GM10847 (cell line): ENCODE measurements around the gene STKLD1.

Experiments used
- POLR2A ChIP-seq: IDR thresholded peaks from 2 replicates; pipeline ENCODE4 v1.6.1; 2011; ENCODE audit not compliant: insufficient read length; ENCODE audit errors: extremely low read depth

The STKLD1 gene

DNA sequence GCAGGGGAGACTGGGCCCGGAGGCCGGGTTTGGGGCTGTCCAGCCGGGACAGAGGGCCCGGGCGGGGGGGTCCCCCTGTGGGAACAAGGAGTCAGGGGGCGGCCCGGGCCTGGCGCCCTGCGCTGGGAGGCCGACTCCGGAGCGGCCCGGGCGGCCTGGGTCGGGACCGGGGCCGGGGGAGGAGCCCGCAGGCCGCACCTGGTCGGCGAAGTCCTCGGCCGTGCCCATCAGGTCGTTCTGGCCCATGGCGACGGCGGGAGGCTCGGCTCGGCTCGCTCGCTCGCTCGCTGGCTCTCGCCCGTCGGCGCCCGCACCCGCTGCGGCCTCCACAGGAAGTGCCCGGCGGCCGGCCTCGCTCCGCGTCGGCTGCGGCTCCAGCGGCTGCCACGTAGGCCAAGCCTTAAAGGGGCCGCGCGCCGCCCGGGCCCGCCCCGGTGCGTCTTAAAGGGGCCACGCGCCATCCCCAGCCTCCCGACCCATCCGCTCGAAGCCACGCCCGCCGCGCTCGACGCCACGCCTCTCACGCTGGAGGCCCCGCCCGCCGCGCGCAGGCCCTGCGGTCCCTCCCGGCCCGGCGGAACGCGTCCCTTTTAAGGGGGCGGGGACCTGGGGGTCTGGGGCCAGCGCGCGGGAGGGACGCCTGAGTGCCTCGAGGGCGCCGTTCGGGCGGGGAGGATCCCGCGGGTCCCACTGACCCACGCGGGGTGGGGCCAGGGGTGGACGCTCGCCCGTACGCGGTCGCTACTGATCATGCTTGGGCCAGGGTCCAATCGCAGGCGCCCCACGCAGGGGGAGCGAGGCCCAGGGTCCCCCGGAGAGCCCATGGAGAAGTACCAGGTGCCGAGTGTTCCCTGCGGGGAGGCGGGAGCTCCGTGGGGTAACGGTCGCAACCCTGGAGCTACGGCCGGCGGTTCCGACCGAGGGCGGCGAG, at the start of gene STKLD1, which contains the start of gene SURF4:
TSS of gene STKLD1 (plus strand) at position 643 of the 931 bp plus-strand sequence. CDS start at position 751, 108 bp downstream.
TSS of gene SURF4 (minus strand) at position 337 of the 931 bp plus-strand sequence. CDS start at position 246, 91 bp downstream.
- peak; percentile 87 for TF ChIP-seq POLR2A

DNA sequence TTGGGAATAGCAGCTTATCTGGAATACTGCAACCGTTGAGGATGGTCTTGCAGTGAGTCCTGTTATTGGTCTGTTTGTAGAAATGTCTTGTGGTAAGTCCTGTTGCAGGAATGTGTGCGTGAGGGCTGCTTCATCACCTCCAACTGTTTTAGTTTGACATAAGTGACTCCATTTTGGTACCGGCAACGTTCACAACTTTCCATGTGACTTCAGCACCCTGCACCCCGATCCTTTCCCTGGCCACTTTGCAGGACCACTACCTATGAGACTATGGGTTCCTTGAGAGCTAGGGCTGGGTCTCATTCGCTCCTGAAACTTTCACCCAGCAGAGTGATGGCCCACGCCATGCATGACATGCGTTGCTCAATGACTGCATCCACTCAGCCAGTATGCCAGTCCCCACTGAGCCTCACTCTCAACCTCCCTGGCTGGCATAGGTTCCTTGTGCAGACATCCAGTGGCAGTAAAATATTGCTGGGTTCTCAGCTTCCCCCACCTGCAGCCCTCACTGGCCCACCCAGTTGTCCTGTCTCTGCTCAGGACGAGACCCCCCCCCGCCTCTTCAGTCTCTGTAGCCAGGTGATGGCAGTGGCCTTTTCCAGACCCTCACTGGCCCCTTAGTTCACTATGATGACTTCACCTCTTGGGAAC, 48.2 kb upstream of the STKLD1 start:
- no peak for TF ChIP-seq POLR2A

DNA sequence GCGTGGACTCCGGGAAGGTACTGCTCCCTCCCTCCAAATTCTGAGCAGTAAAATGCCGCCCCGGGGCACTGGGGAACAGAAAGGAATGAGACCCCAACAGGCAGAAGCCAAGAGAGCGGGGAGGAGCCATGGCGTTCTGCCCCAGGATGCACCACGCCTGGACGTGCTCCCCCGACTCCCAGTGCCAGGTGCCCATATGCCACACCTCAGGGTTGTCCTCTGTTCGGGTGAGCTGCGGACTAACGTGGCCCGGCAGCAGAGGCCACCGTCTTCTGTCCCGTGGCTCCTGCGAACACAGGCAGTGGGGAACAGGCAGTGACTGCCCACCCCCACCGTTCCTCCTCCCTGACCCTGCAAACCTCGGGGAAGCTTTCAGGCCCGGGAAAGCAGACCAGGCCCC, 44.9 kb upstream of the STKLD1 start:
- no peak for TF ChIP-seq POLR2A

DNA sequence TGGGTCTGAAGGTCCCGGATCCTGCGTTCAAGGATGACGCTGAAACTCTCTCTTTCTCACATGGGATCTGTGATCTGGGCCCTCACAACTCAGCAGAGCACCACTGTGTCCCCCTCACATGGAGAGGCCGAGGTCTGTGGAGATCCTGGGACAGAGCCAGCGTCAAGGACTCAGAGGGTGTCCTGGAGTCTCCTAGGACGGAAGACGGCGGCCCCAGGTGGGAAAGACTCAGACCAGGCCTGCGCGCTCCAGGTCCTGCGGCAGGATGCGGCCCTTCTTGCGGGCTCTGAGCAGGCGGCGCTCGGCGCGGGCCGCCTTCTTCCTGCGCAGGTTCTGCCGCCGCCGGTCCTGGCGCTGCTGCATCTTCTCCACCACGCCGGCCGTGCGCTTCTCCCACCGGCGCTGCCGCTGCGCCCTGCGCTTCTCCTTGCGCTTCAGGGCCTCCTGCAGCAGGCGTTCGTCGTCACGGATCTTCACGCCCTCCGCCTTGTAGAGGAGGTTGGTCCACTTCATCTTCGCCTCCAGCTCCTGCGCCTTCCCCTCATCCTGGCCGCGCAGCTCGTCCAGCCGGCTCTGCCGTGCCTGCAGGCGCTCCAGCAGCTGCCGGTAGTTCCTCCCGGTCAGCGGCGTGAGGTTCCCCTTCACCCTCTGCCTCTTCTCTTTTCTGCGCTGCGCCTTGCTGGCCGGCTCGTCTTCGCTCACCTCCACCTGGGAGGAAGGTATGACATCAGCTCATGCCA, 44.4 kb upstream of the STKLD1 start:
- TF ChIP-seq POLR2A = no peak

DNA sequence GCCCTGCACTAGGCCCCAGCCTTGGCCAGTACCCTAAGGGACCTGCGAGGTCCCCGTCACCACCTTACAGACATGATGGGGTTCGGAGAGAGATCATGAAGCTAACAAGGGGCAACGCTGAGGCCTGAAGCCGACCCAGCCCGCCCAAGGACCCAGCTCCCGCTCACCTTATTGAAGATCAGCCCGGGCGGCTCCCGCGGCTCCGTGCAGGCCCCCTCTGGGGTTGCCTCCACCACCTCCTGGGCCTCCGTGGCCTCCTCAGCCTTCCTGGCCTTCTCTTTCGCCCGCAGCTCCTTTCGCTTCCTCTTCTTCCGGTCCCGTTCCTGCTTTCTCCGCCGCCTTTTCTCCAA, 43.8 kb upstream of the STKLD1 start:
- TF ChIP-seq POLR2A = no peak

DNA sequence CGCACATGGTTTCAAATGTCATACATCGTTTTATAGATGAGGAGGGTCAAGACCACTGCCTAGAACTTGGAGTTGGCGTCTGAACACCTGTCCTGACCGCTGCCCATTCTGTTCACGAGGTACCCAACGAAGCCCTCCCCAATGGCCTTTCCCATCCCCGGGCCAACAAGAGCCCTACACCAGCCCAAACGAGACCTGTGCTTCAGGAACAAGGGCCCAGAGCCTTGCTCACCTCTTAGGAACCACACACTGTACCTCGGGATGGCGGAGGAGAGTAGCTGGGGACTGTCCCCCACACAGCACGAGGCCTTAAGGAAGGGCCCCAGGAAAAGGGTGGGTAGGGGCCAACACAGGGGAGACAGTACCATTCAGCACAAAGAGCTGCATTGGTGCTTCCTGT, 43.2 kb upstream of the STKLD1 start:
- TF ChIP-seq POLR2A = no peak

DNA sequence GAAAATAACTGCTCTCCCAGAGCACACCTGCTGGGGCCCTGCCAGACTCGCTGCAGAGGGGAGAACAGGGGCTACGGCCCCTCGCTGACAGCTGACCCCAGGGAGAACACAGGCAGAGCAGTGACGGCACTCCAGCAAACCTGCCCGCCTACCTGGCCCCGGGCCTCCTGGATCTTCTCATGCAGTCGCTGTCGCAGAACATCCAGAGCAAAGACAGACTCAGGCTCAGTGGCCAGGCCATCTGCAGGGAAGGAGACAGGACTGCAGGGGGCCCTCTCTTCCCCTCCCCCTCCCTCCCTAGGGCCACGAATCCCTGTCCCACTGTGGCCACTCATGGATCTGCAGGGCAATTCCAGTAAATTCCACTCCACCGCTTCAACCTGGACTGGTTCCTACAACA, 42.6 kb upstream of the STKLD1 start:
- no peak for TF ChIP-seq POLR2A

DNA sequence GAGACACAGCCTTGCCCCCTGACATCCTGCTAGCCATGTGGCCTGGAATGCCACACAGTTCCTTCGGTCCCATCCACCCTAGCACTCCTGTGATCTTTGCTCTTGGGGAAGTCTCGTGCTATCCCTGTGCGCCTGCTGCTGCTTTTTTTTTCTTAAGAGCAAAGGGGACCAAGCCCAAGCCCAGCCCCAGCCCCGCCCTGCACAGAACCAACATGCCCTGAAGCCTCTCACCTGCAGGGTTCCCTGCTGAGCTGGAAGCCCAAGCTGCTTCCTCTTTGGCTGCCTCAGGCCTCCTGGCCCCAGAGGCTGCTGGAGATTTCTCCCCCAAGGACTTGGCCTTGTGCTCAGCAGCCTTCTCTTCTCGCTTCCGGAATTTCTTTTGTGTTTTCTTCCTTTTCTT, 42.0 kb upstream of the STKLD1 start:
- no peak for TF ChIP-seq POLR2A

DNA sequence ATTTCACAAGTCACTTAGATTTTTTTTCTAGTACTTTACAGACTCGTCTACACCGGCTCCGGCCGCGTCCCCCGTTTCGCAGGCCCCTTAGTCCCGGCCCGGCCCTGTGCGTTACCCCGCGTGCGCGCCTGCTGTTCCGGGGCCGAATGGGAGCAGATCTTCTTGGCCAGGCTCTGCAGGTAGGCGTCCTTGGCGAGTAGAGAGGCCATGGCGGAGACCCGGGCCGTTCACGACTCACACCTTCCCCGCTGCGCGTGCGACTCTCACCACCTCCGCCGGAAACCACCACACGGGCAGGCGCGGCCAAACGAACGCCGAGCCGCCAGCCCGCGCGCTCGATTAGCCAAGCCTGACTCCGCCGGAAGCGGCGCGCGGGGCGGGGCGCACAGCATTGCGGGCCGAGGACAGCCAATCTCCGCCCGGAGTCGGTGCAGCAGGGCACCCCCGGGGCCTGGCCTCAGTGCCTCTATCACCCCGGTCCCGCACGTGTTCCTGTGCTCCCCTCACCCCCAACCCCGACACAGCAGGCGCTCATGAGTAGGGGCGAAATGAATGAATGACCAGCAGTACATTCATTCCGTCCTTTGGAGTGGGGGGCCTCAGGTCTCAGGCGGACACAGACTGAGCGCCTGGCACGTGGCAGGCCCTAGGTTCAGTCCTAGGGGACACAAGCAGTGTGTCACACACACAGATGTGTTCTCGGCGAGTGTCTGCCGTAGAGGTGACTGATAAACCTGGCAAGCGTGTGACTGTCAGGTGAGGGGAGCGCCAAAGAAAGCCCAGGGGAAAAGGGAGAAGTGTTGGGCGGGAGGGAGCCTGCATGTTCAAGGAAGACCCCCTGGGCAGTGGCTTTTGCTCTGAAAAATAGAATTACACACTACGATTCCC, 40.0 kb upstream of the STKLD1 start, which contains the start of gene SURF6:
TSS of gene SURF6 (minus strand) at position 265 of the 888 bp plus-strand sequence. CDS start at position 209, 56 bp downstream.
- TF ChIP-seq POLR2A = peak; percentile 73

DNA sequence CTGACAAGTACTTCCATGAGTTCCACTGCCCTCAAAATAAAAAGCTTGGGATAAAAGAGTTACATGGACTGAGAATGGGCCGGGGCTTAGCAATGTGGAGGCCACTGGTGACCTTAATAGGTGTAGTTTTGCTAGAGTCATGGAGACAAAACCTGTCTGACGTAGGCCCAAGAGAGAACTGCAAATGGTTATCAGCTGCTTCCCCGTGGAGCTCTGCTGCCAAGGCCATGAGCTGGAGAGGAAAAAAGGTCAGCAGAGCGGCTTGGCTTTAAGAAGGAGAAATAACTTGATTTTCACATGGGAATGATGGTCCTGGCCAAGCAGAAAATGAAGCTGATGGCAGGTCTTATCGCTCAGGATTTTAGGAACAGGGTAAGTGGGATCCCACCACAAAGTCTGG, 36.5 kb upstream of the STKLD1 start:
- TF ChIP-seq POLR2A = no peak

DNA sequence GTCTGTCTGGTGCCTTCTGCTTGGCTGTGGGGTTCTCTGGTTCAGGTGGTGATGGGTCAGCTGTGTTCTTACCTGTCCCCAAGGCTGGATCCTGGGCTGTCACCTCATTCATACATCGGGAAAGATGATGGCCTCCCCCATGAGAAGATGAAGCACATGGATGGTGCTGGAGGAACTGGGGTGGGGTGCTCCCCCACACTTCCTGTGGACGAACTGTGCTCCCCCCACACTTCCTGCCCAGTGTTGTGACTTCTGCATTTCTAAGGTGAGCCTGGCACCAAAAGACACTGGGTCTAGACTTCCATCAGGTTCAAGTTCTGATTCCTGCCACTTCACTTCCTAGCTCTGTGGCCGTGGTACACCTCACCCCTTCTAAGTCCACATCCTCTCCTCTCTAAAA, 35.9 kb upstream of the STKLD1 start:
- no peak for TF ChIP-seq POLR2A

DNA sequence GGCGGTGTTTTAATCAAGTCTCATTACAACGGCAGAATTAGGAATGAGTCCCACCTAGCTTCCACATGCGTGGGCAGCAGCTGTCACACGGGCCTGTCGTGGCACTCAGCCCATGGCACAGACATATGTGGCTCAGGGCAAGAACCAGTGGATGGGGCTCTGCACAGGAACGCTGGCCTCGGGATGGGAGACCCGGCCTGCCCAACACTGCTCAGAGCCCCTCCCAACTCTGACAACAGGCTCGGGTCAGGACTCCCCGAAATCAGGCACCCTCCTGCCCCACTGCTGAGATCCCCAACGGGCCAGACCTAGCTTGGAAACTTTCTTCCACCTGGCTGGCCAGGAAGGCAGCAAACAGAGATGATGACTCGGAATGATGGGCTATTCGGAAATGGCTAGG, 35.2 kb upstream of the STKLD1 start:
- TF ChIP-seq POLR2A = no peak

DNA sequence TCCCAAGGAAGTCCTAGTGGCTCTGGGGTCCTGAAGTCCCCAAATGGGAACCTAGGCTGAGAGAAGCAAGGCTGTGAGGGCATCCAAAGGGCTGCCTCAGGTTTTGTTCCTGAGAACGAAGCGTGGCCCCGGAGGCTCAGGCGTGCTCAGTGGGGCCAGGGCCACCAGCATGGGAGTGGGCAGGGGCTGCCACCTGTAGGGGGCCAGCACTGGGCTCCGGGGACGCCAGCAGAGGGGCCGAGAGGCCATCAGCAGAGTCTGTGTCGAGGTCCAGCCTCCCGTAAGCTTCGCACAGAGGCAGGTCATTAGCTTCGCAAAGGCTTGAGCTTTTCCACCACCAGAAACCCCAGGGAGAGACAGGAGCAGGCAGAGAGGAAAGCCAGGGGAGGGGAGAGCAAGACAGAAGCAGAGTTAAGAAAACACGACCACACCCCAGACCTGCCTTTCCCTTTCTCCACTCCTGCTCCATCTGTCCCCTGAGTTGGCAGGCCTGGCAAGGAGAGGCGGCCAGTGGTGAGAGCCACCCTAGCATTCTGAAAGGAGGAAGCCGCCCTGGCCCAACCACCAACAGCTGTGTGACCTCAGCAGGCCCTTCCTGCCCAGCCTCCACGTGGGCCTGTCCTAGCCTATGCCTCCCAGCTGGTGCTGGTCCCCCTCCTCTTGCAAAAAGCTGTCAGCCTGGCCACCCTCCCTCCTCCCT, 34.6 kb upstream of the STKLD1 start:
- TF ChIP-seq POLR2A = no peak

DNA sequence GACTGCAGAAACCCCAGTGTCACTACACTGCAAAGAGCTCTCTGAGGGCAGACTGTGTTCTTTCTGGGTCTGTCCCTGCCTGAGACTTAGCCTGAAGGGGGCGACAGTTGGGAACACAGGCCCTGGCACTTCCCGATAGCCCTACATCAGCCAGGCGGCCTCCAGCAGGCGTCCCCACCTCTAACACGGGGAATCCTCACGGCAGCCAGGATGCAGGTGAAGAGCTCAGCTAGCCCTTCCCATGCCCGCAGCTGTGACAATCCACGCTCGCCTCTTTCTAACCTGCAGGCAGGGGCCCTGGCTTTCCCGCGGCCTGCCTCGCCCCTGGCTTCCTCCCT, 34.1 kb upstream of the STKLD1 start:
- no peak for TF ChIP-seq POLR2A
